ENCODE results near the gene FAM98B. TPM values are rescaled to one million over a fixed set of nuclear protein-coding genes. Genes with fewer than 3 reads are reported as not detected.

FAM98B gene
- total RNA-seq, 1 donor = 9.8 TPM

GRCh38 chr15:38490242-38490922 lies 36.5 kb downstream of the FAM98B start:
- Histone ChIP-seq H3K36me3 (ENCODE audit: insufficient read depth, low read length) (no peaks in the 10 kb centered on the region), H3K4me3 (ENCODE audit: insufficient read depth, low read length) (no peak overlapping the region), H3K27ac (ENCODE audit: low read depth, low read length) (peak overlapping the region; percentile 57), H3K9me3 (ENCODE audit: low read depth, low read length) (no peaks in the 10 kb centered on the region), H4K20me1 (ENCODE audit: insufficient read depth, low read length) (no peaks in the 10 kb centered on the region), H3K4me1 (ENCODE audit: insufficient read depth, low read length) (peaks cover 27% of the 10 kb centered on the region), H3K79me2 (ENCODE audit: insufficient read depth, low read length) (no peaks in the 10 kb centered on the region), H3K27me3 (ENCODE audit: insufficient read depth, low read length) (no peaks in the 10 kb centered on the region), H3K4me2 (ENCODE audit: insufficient read depth, low read length) (peak overlapping the region; percentile 63), H2AFZ (ENCODE audit: low read length) (no peak overlapping the region)
- peak; percentile 72 for DNase-seq (ENCODE audit: insufficient read length, low spot score, missing footprints)
- no peak for TF ChIP-seq CTCF (IDR thresholded peaks at IDR 0.05; ENCODE audit: extremely low read depth, low read depth, low read length)

- Histone ChIP-seq H3K27me3 (ENCODE audit: insufficient read depth, low read length) (no peaks in the 10 kb centered on the region), H3K27ac (ENCODE audit: low read depth, low read length) (no peak overlapping the region), H3K79me2 (ENCODE audit: insufficient read depth, low read length) (no peaks in the 10 kb centered on the region), H3K9me3 (ENCODE audit: low read depth, low read length) (no peaks in the 10 kb centered on the region), H3K36me3 (ENCODE audit: insufficient read depth, low read length) (no peaks in the 10 kb centered on the region), H3K4me3 (ENCODE audit: insufficient read depth, low read length) (no peak overlapping the region), H4K20me1 (ENCODE audit: insufficient read depth, low read length) (no peaks in the 10 kb centered on the region), H2AFZ (ENCODE audit: low read length) (no peak overlapping the region), H3K4me2 (ENCODE audit: insufficient read depth, low read length) (no peak overlapping the region), H3K4me1 (ENCODE audit: insufficient read depth, low read length) (peaks cover 2% of the 10 kb centered on the region)
- TF ChIP-seq CTCF (IDR thresholded peaks at IDR 0.05; ENCODE audit: extremely low read depth, low read depth, low read length) = no peak
- no peak for DNase-seq (ENCODE audit: insufficient read length, low spot score, missing footprints)
Observed at GRCh38 chr15:38496151-38496550, 42.2 kb downstream of the FAM98B start.

- no peak for DNase-seq (ENCODE audit: insufficient read length, low spot score, missing footprints)
- TF ChIP-seq CTCF (IDR thresholded peaks at IDR 0.05; ENCODE audit: extremely low read depth, low read depth, low read length) = no peak
- no peak overlapping the region for H2AFZ ChIP-seq (ENCODE audit: low read length)
- H3K36me3 ChIP-seq (ENCODE audit: insufficient read depth, low read length) = no peaks in the 10 kb centered on the region
- no peak overlapping the region for H3K4me2 ChIP-seq (ENCODE audit: insufficient read depth, low read length)
- no peak overlapping the region for H3K4me3 ChIP-seq (ENCODE audit: insufficient read depth, low read length)
- no peaks in the 10 kb centered on the region for H4K20me1 ChIP-seq (ENCODE audit: insufficient read depth, low read length)
- H3K27me3 ChIP-seq (ENCODE audit: insufficient read depth, low read length) = no peaks in the 10 kb centered on the region
- H3K79me2 ChIP-seq (ENCODE audit: insufficient read depth, low read length) = no peaks in the 10 kb centered on the region
- H3K9me3 ChIP-seq (ENCODE audit: low read depth, low read length) = no peaks in the 10 kb centered on the region
- no peak overlapping the region for H3K27ac ChIP-seq (ENCODE audit: low read depth, low read length)
- H3K4me1 ChIP-seq (ENCODE audit: insufficient read depth, low read length) = no peaks in the 10 kb centered on the region
Observed at GRCh38 chr15:38499651-38500050, 45.7 kb downstream of the FAM98B start.

- no peak overlapping the region for H3K27ac ChIP-seq (ENCODE audit: low read depth, low read length)
- H3K36me3 ChIP-seq (ENCODE audit: insufficient read depth, low read length) = no peaks in the 10 kb centered on the region
- no peak overlapping the region for H3K4me2 ChIP-seq (ENCODE audit: insufficient read depth, low read length)
- no peak for DNase-seq (ENCODE audit: insufficient read length, low spot score, missing footprints)
- H2AFZ ChIP-seq (ENCODE audit: low read length) = no peak overlapping the region
- no peaks in the 10 kb centered on the region for H3K9me3 ChIP-seq (ENCODE audit: low read depth, low read length)
- no peak overlapping the region for H3K4me3 ChIP-seq (ENCODE audit: insufficient read depth, low read length)
- TF ChIP-seq CTCF (IDR thresholded peaks at IDR 0.05; ENCODE audit: extremely low read depth, low read depth, low read length) = no peak
- no peaks in the 10 kb centered on the region for H4K20me1 ChIP-seq (ENCODE audit: insufficient read depth, low read length)
- H3K79me2 ChIP-seq (ENCODE audit: insufficient read depth, low read length) = no peaks in the 10 kb centered on the region
- no peaks in the 10 kb centered on the region for H3K27me3 ChIP-seq (ENCODE audit: insufficient read depth, low read length)
- peaks cover 3% of the 10 kb centered on the region for H3K4me1 ChIP-seq (ENCODE audit: insufficient read depth, low read length)
Observed at GRCh38 chr15:38503496-38503895, 49.6 kb downstream of the FAM98B start.
